ENCODE results near the gene CCDC144A. TPM values are rescaled to one million over a fixed set of nuclear protein-coding genes. Genes with fewer than 3 reads are reported as not detected.
"Not testable (repeated sequence)": the region's sequence is repeated elsewhere in the genome, so short reads cannot be mapped to it uniquely, and the experiment has no call there.

CCDC144A gene
- total RNA-seq, 1 donor from 2014 or later = 0.49 TPM

GRCh38 chr17:16690447-16690846, 406 bp downstream of the CCDC144A start:
- H3K9me3 Mint-ChIP-seq; H3K4me1 Mint-ChIP-seq; H3K4me3 Mint-ChIP-seq; H3K27me3 Mint-ChIP-seq (ENCODE audit: low read depth); DNase-seq (ENCODE audit: low spot score in 2 of 2, unreplicated experiment in 2 of 2); H3K27ac Mint-ChIP-seq; H3K36me3 Mint-ChIP-seq: not testable (repeated sequence)

GRCh38 chr17:16697603-16698002, 7.6 kb downstream of the CCDC144A start:
- H3K4me1 Mint-ChIP-seq; H3K27ac Mint-ChIP-seq; H3K4me3 Mint-ChIP-seq; DNase-seq (ENCODE audit: low spot score in 2 of 2, unreplicated experiment in 2 of 2); H3K9me3 Mint-ChIP-seq; H3K36me3 Mint-ChIP-seq: not testable (repeated sequence)
- peaks cover 10% of the 10 kb centered on the region for H3K27me3 Mint-ChIP-seq (ENCODE audit: low read depth)

- not testable (repeated sequence) for H3K9me3 Mint-ChIP-seq; H3K27ac Mint-ChIP-seq; DNase-seq (ENCODE audit: low spot score in 2 of 2, unreplicated experiment in 2 of 2); H3K4me1 Mint-ChIP-seq; H3K36me3 Mint-ChIP-seq
- peak overlapping the region; percentile 37 for H3K4me3 Mint-ChIP-seq
- H3K27me3 Mint-ChIP-seq (ENCODE audit: low read depth) = peaks cover 56% of the 10 kb centered on the region
These were observed 55.6 kb downstream of the CCDC144A start for GRCh38 chr17:16745492-16746203.

- H3K27ac Mint-ChIP-seq; H3K36me3 Mint-ChIP-seq; H3K9me3 Mint-ChIP-seq; DNase-seq (ENCODE audit: low spot score in 2 of 2, unreplicated experiment in 2 of 2): not testable (repeated sequence)
- Mint-ChIP-seq H3K27me3 (ENCODE audit: low read depth) (peaks cover 58% of the 10 kb centered on the region), H3K4me1 (peaks cover 11% of the 10 kb centered on the region), H3K4me3 (peak overlapping the region; percentile 20)
These were observed 56.5 kb downstream of the CCDC144A start for GRCh38 chr17:16746571-16746970.

GRCh38 chr17:16750515-16750914, 60.5 kb downstream of the CCDC144A start:
- H3K4me1 Mint-ChIP-seq = peaks cover 11% of the 10 kb centered on the region
- not testable (repeated sequence) for DNase-seq (ENCODE audit: low spot score in 2 of 2, unreplicated experiment in 2 of 2); H3K27ac Mint-ChIP-seq; H3K36me3 Mint-ChIP-seq; H3K9me3 Mint-ChIP-seq; H3K4me3 Mint-ChIP-seq
- H3K27me3 Mint-ChIP-seq (ENCODE audit: low read depth) = peaks cover 37% of the 10 kb centered on the region

- H3K4me3 Mint-ChIP-seq; DNase-seq (ENCODE audit: low spot score in 2 of 2, unreplicated experiment in 2 of 2); H3K4me1 Mint-ChIP-seq: not testable (repeated sequence)
These were observed 61.3 kb downstream of the CCDC144A start for GRCh38 chr17:16751224-16751923.

GRCh38 chr17:16751924-16752287, 61.9 kb downstream of the CCDC144A start:
- H3K36me3 Mint-ChIP-seq; H3K27ac Mint-ChIP-seq; H3K4me1 Mint-ChIP-seq; H3K4me3 Mint-ChIP-seq; DNase-seq (ENCODE audit: low spot score in 2 of 2, unreplicated experiment in 2 of 2): not testable (repeated sequence)
- Mint-ChIP-seq H3K9me3 (peaks cover 11% of the 10 kb centered on the region), H3K27me3 (ENCODE audit: low read depth) (peaks cover 24% of the 10 kb centered on the region)

More at GRCh38 chr17:16751224-16751923, 61.3 kb downstream of the CCDC144A start:
- not testable (repeated sequence) for H3K27ac Mint-ChIP-seq, H3K36me3 Mint-ChIP-seq, H3K9me3 Mint-ChIP-seq
- peak; percentile 58 for TF ChIP-seq CTCF (IDR thresholded peaks at IDR 0.05; ENCODE audit: unreplicated experiment)
- H3K27me3 Mint-ChIP-seq (ENCODE audit: low read depth) = peaks cover 28% of the 10 kb centered on the region

GRCh38 chr17:16757520-16757919, 67.5 kb downstream of the CCDC144A start:
- not testable (repeated sequence) for DNase-seq (ENCODE audit: low spot score in 2 of 2, unreplicated experiment in 2 of 2); H3K4me1 Mint-ChIP-seq; H3K27ac Mint-ChIP-seq; H3K27me3 Mint-ChIP-seq (ENCODE audit: low read depth); H3K36me3 Mint-ChIP-seq; H3K4me3 Mint-ChIP-seq
- peaks cover 11% of the 10 kb centered on the region for H3K9me3 Mint-ChIP-seq

GRCh38 chr17:16758177-16758576, 68.1 kb downstream of the CCDC144A start:
- H3K27ac Mint-ChIP-seq = not testable (repeated sequence)

GRCh38 chr17:16768290-16769175, 78.5 kb downstream of the CCDC144A start:
- H3K9me3 Mint-ChIP-seq; H3K36me3 Mint-ChIP-seq; DNase-seq (ENCODE audit: low spot score in 2 of 2, unreplicated experiment in 2 of 2); H3K27me3 Mint-ChIP-seq (ENCODE audit: low read depth); H3K4me1 Mint-ChIP-seq; H3K4me3 Mint-ChIP-seq: not testable (repeated sequence)
- H3K27ac Mint-ChIP-seq = peak overlapping the region; percentile 66

More at GRCh38 chr17:16758177-16758576, 68.1 kb downstream of the CCDC144A start:
- not testable (repeated sequence) for H3K36me3 Mint-ChIP-seq; H3K4me3 Mint-ChIP-seq; H3K4me1 Mint-ChIP-seq; DNase-seq (ENCODE audit: low spot score in 2 of 2, unreplicated experiment in 2 of 2); H3K27me3 Mint-ChIP-seq (ENCODE audit: low read depth)
- H3K9me3 Mint-ChIP-seq = peaks cover 11% of the 10 kb centered on the region

- not testable (repeated sequence) for H3K27ac Mint-ChIP-seq; H3K27me3 Mint-ChIP-seq (ENCODE audit: low read depth); H3K9me3 Mint-ChIP-seq; DNase-seq (ENCODE audit: low spot score in 2 of 2, unreplicated experiment in 2 of 2); H3K4me3 Mint-ChIP-seq; H3K36me3 Mint-ChIP-seq; H3K4me1 Mint-ChIP-seq
These were observed 82.5 kb downstream of the CCDC144A start for GRCh38 chr17:16772394-16773145.

GRCh38 chr17:16773146-16773522, 83.1 kb downstream of the CCDC144A start:
- H3K9me3 Mint-ChIP-seq; H3K27ac Mint-ChIP-seq; H3K4me3 Mint-ChIP-seq; H3K27me3 Mint-ChIP-seq (ENCODE audit: low read depth); H3K4me1 Mint-ChIP-seq; H3K36me3 Mint-ChIP-seq; DNase-seq (ENCODE audit: low spot score in 2 of 2, unreplicated experiment in 2 of 2): not testable (repeated sequence)

All from mesothelial cell of epicardium (in vitro differentiated cells).